Umbilical cord (tissue), 2 donors: ENCODE data around the gene KCNJ6. TPM values are rescaled to one million over a fixed set of nuclear protein-coding genes. Genes with fewer than 3 reads are reported as not detected.

Experiments
- DNase-seq: peaks from one replicate; pipeline ENCODE4 v3.0.0-alpha.2; 2015; ENCODE audit warnings: low spot score
- total RNA-seq: library from RNA; depleted of rRNA; stranded (reverse); fragments of >200 nt; gene quantifications from one replicate; pipeline ENCODE4 v1.2.3, GENCODE V29; 2014; ENCODE audit warnings: low replicate concordance; ENCODE audit not compliant: insufficient read depth

The KCNJ6 gene
- total RNA-seq, 1 donor from 2014 or later: 1.4 TPM

DNA sequence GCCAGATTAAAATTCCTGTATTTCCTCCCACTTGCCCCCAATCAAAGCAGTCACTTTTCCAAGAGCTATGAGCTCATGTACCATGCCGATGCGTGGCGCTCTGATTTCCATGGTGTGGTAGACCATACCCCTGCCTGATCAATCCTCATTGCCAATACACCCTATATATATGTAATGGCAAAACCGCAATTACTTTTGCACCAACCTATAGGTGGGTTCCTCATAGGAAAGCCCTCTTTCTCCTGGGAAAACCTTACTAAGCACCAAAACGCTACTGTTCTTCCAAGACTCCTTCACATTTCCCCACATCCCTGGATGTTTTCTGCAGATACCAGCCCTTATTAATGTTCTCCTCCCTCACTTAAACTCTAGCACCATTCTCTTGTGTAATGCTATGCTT is 11.0 kb downstream of the KCNJ6 start:
- no peak for DNase-seq

DNA sequence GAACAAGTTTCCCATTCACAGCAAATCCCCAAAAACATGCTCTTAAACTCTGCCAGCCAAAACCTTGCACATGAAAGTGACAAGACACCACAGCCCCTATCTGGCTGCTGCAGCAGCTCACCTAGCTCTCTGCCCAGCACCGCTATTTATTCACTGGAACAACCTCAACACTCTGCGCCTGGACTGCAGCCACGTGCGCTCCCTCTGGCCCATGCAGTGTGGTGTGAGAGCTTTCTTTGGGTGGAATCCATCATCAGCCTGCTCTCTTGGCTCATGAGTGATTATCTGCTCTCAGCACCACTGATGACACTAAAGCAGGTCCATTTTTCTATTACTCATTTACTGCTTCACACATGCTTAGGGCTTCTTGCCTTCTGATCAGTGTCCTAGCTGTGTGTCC is 11.4 kb downstream of the KCNJ6 start:
- DNase-seq: no peak

DNA sequence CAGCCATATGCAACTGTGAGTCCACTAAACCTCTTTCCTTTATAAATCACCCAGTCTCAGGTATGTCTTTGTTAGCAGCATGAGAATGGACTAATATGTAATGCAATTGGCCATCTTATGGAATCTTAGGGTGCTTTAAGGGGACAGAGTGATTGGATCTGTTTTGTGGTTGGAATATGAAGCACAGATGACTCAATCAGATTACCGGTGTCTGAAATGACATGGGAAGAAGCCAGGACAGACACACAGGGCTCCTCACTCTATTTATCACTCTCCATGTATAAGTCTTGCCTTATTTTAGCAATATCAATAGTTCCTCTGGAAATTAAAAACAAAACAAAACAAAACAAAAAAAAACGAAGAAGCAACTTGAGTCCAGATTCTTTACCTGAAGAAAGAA is 12.9 kb downstream of the KCNJ6 start:
- no peak for DNase-seq

DNA sequence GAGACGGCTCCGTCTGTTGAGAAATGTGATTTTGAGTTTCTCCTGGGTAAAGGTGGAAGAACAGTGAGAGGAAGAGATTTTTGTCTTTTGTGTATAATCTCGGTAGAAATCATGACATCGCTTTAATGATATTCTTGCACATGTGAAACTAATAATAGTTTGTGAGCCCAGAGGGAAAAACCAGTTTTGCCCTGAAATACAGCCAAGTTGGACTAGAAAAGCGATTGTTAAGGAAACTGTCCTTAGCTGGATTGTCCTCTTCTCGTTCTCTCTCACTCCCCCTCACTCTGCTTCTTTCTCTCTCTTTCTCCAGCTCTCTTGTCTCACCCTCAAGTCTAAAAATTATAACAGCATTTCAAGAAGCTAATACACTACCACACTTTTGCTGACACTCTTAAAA is 17.1 kb downstream of the KCNJ6 start:
- no peak for DNase-seq

DNA sequence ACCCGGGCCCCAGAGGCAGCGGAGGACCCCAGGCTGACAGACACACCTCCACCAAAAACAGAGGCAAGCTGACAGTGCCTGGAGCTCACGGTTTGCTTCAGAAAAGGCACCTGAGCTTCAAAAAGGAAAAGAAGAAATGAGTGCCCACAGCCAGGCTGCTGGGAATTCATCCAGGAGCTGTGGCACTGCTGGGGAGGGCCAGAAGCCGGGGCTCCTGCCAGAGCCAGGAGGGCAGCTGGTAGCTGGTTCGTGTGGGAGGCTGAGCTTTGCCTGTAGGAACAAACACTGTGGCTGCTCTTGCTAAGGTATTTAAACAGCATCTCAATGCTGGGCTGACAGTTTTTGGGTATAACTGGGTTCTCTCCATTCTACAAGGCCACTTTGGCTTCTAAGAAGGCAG is 19.5 kb downstream of the KCNJ6 start:
- DNase-seq: no peak

DNA sequence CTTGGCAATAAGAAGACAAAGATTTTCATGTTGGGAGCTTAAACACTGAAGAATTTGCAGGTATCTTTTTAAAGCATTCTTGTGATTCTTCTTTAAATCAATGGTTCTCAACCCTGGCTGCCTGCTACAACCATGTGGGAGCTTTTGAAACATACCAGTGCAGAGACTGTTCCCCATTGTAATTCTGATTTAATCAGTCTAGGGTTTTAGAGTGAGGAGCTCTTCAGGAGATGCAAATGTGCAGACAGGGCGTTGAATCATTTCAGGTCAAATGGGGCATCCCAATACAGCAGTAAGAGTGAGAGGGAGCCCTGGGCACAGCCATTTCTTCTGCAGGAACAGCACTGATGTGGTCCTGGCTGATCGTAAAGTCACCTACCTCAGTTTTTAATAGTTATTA is 24.3 kb downstream of the KCNJ6 start:
- no peak for DNase-seq

DNA sequence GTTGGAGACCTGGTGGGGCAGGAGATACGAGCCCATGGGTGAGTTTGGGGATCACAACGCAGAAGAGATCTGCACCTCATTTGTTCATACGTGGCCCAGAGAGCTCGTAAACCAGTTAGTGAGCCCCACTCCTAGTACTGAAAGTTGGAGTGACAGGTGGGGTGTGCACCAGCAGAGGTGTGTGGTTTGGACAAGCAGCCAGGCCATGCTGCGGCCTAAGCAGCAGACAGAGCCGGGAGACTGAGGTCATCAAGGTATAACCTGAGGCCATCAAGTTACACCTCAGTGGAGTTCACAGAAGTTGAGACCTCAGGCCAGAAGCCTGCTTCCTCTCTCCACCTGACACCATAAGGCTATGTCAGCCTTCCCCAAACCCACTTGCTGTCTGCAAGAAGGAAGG is 27.6 kb downstream of the KCNJ6 start:
- no peak for DNase-seq

DNA sequence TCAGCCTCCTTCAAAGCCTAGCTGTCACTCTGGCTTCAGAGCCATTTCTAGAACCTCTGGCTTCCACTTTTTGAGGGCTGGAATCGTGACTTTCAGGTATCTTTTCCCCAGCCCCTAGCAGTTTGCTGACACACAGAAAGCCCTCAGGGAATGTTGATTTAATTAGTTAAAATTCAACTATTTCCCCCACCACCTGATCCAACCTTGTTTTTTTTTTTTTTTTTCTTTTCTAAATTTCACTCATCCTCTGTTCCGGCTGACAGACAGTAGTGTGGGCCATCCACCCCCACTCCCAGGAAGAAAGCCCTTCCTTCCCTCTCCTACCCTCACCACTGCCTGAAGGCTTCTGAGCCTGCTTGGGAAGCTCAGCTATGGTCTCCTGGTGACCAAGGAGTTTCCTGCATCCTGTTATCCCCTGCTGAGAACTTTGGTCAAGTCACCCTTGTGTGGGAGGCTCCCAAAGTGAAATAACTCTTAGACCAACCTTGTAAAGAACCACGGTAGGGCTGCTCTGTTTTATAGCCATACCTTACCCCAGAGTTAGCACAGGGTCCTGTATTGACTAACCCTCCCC is 29.4 kb downstream of the KCNJ6 start:
- DNase-seq: no peak

DNA sequence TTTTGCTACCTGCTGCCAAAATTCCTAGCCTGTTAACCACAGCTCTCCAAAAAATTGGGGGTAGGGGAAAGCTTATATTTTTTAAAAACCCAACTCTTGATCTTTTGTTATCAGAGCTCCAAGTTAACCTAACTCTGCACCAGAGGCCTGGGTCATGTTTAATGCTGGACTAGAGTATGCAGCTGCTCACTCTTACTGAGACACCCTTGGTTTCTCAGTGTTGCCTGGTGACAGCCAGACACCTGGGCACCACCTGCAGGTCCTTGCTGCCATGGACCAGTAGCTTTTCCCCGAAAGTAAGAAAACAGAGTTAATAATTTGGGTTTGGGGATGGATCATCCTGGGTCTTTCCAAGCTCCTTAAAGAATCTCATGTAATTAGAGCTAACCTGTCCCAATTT is 30.1 kb downstream of the KCNJ6 start:
- no peak for DNase-seq

DNA sequence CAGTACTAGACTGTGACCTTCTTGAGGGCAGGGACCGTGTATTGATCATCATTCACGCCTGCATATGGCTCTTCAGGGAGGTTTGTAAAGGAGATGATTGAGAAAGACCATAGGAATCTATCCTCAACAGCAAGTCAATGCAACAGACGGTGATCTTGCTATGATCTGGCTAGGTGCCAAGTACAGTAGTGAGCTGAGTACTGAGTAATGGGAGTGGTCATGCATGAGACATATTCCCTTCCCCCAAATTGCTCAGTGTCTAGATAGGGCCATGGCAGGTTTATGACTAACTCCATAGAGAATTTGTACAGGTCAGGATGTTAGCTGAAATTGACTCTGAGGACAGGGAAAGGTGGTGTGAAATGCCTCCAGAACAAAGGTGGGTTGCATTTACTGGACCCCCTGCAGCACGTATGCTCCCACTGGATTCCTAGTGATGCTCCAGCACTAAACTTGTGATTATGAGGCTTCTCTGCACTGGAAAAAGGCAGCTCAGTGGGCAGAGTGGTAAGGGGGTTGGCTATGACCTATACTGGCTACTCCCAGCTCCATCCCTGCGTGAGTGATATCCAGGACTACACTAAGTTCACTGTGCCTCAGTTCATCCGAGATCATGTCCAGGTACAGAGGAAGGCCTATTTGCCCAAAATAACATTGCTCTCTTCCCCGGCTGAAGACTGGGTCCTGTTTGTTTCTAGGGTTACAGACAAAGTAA is 37.2 kb downstream of the KCNJ6 start:
- no peak for DNase-seq

DNA sequence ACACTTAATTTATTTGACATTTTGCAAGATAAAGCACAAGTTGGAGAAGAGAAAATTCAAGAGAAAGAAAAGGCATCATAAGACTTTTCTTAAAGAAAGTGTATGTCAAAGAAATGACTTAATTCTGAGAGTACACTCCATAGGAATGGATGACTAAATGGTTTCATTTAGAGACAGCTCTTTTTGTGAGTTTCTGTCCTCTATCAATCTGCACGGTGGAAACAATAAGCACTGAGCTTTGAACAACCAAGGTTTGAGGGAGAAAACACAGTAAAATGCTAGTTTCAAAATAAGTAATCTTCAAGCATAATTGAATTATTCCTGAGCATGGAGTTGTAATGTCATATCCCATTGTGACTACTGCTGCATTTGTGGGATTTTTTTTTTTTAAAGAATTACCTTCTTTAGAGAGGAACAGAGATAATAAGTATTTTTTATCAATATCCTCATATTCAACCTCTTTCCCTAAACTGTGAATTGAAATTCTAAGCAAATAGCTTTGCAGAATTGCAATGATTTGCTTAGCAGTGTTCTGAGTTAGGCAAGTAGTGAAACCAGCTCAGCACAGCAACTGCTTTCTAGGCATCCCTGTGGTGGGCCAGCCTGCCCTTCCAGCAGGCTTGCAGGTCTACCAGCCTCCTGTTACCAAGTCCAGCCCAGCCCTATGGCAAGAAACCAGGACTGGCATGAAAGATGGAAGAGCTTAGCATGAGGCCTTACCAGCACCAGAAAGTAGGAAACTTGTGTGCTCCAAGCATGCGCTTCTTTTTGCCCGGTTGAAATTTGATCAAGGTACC is 38.2 kb downstream of the KCNJ6 start:
- DNase-seq: no peak

DNA sequence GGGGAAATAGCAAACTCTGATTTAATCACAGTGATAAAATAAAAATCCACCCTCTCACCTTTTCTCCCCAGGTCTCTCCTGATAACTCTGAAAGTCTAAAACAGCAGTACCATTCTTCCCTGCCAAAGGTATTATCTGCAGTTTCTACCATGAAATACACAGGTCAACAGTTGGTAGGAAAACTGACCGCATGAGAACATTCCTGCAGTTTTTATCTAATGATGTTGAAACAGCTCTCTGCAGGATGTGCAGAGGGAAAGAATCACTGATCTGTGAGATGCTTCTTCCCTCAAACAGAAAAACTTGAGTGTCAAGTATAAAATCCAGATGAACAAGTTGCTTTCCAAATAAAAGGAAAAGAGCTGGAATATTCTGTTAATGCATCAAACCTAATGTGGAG is 39.1 kb downstream of the KCNJ6 start:
- DNase-seq: peak; percentile 53

DNA sequence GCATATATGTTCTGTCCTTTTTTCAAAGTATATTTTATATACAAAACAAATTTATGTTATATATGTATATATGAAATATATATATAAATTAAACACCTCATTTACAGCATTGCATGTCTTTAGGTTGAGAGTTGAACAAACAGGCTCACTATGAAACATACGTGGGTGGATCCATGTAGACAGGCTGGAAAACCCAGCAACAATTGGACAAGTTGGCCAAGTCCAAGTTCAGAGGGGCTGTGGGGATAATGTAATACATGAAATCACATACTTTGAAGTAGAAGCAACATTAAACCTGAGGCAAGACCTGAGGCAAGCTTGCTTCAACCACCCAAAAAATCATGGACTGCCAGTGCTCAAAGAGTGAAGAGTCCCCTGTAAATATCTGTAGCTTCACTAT is 39.7 kb downstream of the KCNJ6 start:
- no peak for DNase-seq

DNA sequence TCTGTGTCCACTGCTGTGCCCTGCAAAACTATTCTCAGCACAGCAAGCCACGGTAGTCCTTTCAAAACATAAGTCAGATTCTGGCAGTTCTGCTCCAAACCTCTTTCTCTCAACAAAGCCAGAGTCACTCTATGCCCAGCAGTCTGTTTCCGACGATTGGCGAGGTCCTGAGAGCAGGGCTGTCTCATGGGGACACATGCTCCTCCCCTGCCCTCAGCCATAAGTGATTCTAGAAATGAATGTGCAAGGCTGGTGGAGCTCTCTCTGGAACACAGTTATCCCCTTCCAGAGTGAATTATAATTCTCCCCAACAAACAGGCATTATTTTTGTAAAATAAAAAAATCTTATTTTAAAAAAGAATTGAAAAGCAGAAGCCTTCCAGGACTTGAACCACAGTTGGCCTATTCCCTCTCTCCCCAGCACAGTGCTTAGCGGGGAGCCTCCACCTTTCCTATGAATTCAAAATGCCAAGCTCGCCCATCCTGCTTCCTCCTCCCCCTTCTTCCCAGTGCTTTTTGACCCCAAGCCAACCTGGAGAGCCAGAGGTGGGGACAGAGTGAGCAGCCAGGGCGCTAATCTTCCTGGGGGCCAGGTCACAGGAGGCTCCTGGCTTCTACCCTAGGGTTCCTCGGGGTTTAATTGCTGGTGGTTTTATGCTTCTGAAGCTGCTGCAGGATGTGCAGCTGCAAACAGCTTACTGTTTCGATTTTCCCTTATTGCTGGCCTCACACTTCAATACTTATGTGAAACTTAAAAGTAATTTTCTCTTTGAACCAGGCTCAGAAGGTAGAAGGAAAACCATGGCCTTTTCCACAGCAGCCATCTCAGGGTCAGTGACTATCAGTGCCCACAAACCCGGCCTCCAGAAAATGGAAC is 41.1 kb downstream of the KCNJ6 start:
- no peak for DNase-seq

DNA sequence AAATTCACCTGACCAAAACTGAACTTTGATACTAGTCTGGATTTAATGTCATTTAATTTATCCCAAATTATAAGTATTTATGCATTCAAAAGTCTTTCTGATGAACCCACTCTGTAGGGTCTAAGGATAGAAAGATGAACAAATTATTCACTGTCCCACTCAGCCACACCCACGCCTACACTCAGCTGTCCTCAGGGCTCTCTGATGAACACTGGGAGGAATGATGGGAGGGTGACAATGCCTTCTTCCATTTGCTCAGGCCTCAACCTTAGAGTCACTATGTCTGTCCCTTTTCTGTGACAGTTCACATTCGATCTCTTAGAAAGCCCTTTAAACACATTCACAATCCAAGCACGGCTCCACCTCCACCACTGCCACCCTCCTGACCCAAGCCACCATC is 41.8 kb downstream of the KCNJ6 start:
- no peak for DNase-seq

DNA sequence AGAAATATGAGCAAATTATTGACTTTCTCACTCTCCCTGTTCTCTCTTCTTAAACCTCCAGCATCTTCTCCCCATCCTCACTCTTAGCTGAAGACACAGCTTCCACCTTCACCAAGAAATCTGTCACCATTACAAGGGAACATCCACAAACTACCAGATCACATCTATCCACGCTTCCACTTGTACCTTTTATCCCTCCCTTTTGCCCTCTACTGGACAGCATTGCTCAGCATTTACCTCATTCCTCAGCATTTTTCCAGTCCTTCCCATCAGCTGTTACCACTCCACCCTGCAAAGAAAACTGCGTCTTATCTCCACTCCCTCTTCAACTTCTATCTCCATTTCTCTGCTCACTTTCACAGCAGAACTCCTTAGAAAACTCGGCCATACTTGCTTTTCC is 42.6 kb downstream of the KCNJ6 start:
- DNase-seq: no peak

DNA sequence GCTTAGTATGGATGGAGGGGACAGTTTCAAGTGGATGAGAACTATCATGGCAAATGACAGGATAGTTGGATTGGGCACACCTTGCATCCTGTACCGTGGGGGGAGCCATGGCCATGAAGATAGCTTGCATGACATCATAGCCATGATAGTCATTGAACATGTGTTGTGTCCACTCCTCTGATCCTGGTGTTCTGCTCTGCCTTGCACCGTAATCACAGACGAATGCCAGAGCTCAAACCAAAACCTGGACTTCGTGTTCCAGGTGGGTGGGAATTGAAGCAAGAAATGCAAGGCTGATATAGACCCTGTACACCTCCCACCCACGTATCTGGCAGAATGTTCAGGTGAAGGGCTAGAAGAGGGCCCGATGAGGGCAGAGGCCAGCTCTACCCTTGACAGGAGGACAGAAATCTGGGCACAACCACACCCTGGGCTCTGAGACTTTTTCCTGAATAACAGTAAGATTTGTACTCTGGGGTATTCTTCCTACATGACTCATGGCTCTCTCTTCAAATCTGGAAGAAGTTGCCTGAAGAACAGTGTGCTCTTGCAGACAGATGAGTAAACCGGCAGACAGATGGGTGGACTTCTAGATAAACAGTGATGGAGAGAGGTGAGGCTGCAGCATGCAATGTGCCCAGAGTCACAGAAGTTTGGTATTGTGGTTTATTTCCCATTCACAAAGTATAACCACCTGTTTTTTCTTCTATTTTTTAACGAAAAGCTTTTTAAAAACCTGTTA is 45.0 kb downstream of the KCNJ6 start:
- peak; percentile 19 for DNase-seq

DNA sequence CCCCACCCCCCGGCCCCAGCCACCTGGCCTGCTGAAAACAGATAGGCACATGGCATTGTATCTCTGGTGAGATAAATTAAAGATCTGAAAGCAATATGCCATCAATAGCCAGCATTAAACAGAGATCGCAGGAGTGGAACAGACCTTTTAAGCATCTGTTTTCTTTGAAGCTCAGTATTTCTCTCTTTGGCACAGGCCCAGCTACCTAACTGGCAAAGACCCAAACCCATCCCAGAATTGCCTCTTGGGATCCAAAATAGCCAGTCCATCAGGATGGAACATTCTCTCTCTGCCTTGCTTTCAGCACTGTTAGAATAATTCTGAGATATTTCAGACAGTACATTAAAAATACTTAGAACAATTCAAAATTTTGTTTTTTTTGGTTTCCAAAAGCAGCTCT is 46.0 kb downstream of the KCNJ6 start:
- DNase-seq: no peak

DNA sequence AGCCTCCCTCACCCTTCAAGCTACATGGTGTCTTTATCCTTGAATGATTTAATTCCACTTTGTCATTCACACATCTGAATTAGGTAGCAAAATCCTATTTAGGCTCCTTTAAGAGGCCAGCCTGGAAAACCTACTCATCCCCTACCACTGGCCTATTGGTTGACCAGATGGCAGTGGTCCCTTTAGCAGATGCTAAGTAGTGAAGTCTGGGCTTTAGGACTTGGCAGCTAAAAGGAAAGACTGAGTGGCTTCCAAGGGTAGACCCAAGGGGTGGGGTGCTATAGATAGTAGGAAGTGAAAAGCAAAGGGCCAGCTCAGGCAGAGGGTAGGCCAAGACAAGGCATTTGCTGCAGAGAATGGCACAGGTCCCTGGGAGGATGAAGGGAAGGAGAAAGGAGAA is 46.6 kb downstream of the KCNJ6 start:
- no peak for DNase-seq

DNA sequence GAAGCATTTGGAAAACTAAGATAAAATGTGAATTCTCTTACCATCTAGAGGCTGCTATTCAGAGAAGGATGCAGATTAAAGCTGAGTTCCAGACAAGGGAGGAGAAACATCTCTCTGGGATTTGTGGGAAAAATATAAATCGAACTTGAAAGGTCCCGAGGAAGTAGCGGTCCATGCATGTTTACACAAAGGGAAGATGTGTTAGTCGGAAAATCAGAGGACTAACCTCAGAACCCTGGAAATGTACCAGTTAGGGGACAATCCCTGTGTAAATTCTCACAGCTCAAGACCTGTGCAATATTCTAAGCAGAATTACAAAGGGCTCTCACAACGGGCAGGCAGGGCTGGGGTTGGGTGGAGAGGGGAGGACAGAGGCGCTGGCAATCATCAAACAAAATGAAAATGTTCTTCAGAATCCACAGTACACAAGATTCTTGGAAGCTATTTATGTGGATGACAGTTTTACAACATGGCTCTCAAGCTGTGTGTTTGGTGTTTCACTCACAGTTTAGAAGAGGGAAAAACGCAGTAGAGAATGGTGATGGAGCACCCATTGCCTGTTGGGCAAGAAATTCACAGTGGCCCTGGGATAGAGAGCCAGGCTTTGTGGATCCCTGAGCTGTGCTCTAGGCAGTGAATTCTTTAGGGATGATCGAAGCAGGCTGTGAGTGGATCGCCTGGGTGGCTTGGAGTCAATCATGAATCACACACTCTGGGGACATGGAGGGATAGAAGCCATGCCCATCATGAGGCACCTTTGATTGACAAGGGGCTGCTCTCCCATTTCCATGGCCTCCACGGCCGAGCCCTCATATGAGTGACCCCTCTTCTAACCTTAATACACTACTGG is 47.6 kb downstream of the KCNJ6 start:
- peak; percentile 50 for DNase-seq
